DND-41 (cell line): ENCODE data around the gene MAP1LC3B2.

Experiments used
- CTCF ChIP-seq: IDR thresholded peaks from 2 replicates; pipeline ENCODE4 v1.5.1; 2012; ENCODE audit warnings: borderline replicate concordance, low read length, moderate library complexity, mild to moderate bottlenecking; ENCODE audit not compliant: poor library complexity, severe bottlenecking; ENCODE audit errors: extremely low read depth
- EZH2 ChIP-seq: IDR thresholded peaks from 3 replicates; pipeline ENCODE4 v1.6.1; 2012; ENCODE audit warnings: borderline replicate concordance, low read depth, mild to moderate bottlenecking, moderate library complexity, low read length, inconsistent platforms; ENCODE audit not compliant: severe bottlenecking

DNA sequence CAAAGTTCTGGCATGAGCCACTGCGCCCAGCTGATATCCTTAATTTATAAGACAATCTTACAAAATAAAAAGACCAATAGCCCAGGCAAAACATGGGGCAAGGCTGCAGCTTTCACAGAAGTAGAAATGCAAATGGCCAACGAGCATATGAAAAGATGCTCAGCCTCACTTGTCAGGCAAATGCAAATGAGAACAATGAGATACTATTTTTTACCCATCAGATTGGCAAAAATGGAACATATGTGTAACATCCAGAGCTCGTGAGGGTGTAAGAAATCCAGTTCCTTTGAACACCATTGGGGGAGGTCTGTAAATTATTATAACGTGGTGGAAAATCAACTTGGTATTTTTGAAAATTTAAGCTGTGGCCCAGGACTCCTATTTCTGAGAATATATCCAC is 14.6 kb downstream of the MAP1LC3B2 start:
- no peak for TF ChIP-seq CTCF
- no peak for TF ChIP-seq EZH2
